Body of pancreas (tissue), 4 donors: Measurements from ENCODE around the gene HDHD5. TPM values are rescaled to one million over a fixed set of nuclear protein-coding genes. Genes with fewer than 3 reads are reported as not detected.

Source experiments
- ATAC-seq: fragments of 150-250 bp; one replicate; pipeline ENCODE4 v1.9.1; 2016
- DNase-seq, 4 donors: peaks; one replicate each; pipeline ENCODE4 v3.0.0-alpha.2; 2019
- H3K27ac ChIP-seq, 4 donors: fragments of 200-600 bp; sonication (generic); 1 replicate in 3 of 4; 2 replicates in 1 of 4; pipeline versions ENCODE4 v1.5.1 to v1.6.1; 2016 to 2019; ENCODE audit warnings: mild to moderate bottlenecking in 1 of 4, mixed read lengths in 1 of 4, moderate library complexity in 1 of 4
- H3K27me3 ChIP-seq, 2 donors: fragments of 200-600 bp; sonication (generic); one replicate each; pipeline ENCODE4 v1.6.0; 2016; ENCODE audit warnings: mild to moderate bottlenecking in 1 of 2
- H3K36me3 ChIP-seq, 2 donors: fragments of 200-600 bp; sonication (generic); replicated peaks in 1 of 2; 2 replicates each; pipeline ENCODE4 v1.5.1; 2016; ENCODE audit warnings: low read depth in 2 of 2; ENCODE audit not compliant: insufficient read depth in 1 of 2
- H3K4me1 ChIP-seq: fragments of 200-600 bp; sonication (generic); one replicate; pipeline ENCODE4 v1.6.0; 2016
- H3K4me3 ChIP-seq, 2 donors: fragments of 200-600 bp; sonication (generic); 1 replicate in 1 of 2; 2 replicates in 1 of 2; pipeline ENCODE4 v1.5.1; 2016 to 2019
- H3K9me3 ChIP-seq, 3 donors: fragments of 200-600 bp; sonication (generic); 1 replicate in 2 of 3; 2 replicates in 1 of 3; pipeline ENCODE4 v1.5.1; 2016
- POLR2A ChIP-seq, 3 donors: fragments of 450-650 bp; IDR thresholded peaks; one replicate each; pipeline ENCODE4 v1.6.1; 2016; ENCODE audit warnings: antibody characterized with exemption in 3 of 3, mild to moderate bottlenecking in 2 of 3
- WGBS, 2 donors: methylation state at CpG; one replicate each; pipeline ENCODE4 v1.1.5; 2017; 5-methylcytosine and 5-hydroxymethylcytosine counted together
- intact Hi-C: fragments of 100-400 bp; cut with DNase I; formaldehyde crosslinking; loops from one replicate; pipeline ENCODE4 v1.15.1; 2023
- total RNA-seq, 2 donors: library from RNA; depleted of rRNA; stranded (reverse); fragments of >200 nt; gene quantifications; one replicate each; pipeline ENCODE4 v1.1.0, GENCODE V29; 2016
- TF ChIP-seq, protein P1 (sequence below), 7 experiments: fragments of 450-650 bp in 4 of 7; fragments of 200-600 bp in 3 of 7; sonication (generic) in 3 of 7; IDR thresholded peaks; one replicate each; pipeline ENCODE4 v1.5.1; 2016 to 2019; ENCODE audit warnings: antibody characterized with exemption in 7 of 7

The HDHD5 gene
- total RNA-seq, 2 donors from 2014 or later, result 22.1 to 28.7 TPM

- intact Hi-C loops, result no loop called here
- H3K4me1 ChIP-seq, result peaks cover 16% of the 10 kb centered on the region
- H3K4me3 ChIP-seq, result no peak overlapping the region
- H3K36me3 ChIP-seq, result no peaks in the 10 kb centered on the region
- TF ChIP-seq, protein P1, sequence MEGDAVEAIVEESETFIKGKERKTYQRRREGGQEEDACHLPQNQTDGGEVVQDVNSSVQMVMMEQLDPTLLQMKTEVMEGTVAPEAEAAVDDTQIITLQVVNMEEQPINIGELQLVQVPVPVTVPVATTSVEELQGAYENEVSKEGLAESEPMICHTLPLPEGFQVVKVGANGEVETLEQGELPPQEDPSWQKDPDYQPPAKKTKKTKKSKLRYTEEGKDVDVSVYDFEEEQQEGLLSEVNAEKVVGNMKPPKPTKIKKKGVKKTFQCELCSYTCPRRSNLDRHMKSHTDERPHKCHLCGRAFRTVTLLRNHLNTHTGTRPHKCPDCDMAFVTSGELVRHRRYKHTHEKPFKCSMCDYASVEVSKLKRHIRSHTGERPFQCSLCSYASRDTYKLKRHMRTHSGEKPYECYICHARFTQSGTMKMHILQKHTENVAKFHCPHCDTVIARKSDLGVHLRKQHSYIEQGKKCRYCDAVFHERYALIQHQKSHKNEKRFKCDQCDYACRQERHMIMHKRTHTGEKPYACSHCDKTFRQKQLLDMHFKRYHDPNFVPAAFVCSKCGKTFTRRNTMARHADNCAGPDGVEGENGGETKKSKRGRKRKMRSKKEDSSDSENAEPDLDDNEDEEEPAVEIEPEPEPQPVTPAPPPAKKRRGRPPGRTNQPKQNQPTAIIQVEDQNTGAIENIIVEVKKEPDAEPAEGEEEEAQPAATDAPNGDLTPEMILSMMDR (IDR thresholded peaks at IDR 0.05), result no peak
- TF ChIP-seq POLR2A (IDR thresholded peaks at IDR 0.05), result no peak
- DNase-seq, result no peak
- no peaks in the 10 kb centered on the region for H3K27me3 ChIP-seq
- ATAC-seq, result no peak
- no peak overlapping the region for H3K27ac ChIP-seq
- no peaks in the 10 kb centered on the region for H3K9me3 ChIP-seq
- 71 to 75% methylated on average over 4 of the region's 4 CpGs for WGBS, 2 donors
Observed at GRCh38 chr22:17091851-17092250, 67.2 kb downstream of the HDHD5 start.

DNA sequence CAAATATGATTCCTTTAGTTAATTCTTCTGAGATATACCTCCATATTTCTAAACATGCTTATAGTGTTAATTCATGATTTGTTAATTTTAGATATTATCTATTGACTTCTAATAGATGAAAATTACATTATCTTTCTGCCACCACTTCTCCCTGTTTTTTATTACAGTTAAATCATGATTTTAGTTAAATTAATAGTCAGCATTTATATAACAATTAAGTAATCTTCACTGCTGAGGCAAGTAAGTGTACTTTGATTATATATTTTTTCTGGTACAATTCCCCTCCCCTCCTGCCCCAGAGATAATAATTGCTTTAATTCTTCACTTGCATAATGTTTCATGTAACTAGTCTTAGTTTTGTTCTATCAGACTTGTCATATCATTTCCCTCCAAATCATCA is 68.5 kb downstream of the HDHD5 start:
- Histone ChIP-seq H3K36me3 (no peaks in the 10 kb centered on the region), H3K4me3 (no peak overlapping the region), H3K27ac (no peak overlapping the region), H3K27me3 (no peaks in the 10 kb centered on the region), H3K4me1 (peaks cover 28% of the 10 kb centered on the region), H3K9me3 (no peaks in the 10 kb centered on the region)
- TF ChIP-seq, protein P1 (IDR thresholded peaks at IDR 0.05), result no peak
- no peak for TF ChIP-seq POLR2A (IDR thresholded peaks at IDR 0.05)
- intact Hi-C loops, result no loop called here
- no peak for ATAC-seq
- no peak for DNase-seq

Other genes starting within 250 kb of the HDHD5 start
- not detected for gene GAB4, start 151.1 kb downstream of the HDHD5 start, total RNA-seq
- 10 to 100 TPM in 1 of 2 donors, 1 to 10 TPM in 1; 8.3 to 13.8 TPM for gene IL17RA, start 74.3 kb downstream of the HDHD5 start, total RNA-seq
- gene TMEM121B, start 37.9 kb downstream of the HDHD5 start, total RNA-seq, result under 1 TPM in 1 of 2 donors, not detected in 1; 0.26 TPM
- 1 to 10 TPM; 2.3 to 3.4 TPM for gene ADA2, start 60.2 kb upstream of the HDHD5 start, total RNA-seq
- gene CECR2, start 210.2 kb upstream of the HDHD5 start, total RNA-seq, result 1 to 10 TPM; 2.6 to 3.4 TPM